ENCODE measurements around the gene CLCC1. TPM values are rescaled to one million over a fixed set of nuclear protein-coding genes. Genes with fewer than 3 reads are reported as not detected.

Gene CLCC1
- total and polyA plus RNA-seq, 4 donors: 11.6 to 39.3 (median 15.3) TPM

GRCh38 chr1:108955111-108955510 lies 8.2 kb downstream of the CLCC1 start:
- no peak overlapping the region for H3K9ac ChIP-seq (ENCODE audit: low read depth in 1 of 2, low read length in 2 of 2)
- peaks cover 0 to 2% (median 0%) of the 10 kb centered on the region in 4 donors for H3K36me3 ChIP-seq (ENCODE audit: control insufficient read depth in 4 of 4, insufficient read depth in 3 of 4, low read depth in 1 of 4, low read length in 3 of 4)
- WGBS: 97% methylated on average over 3 of the region's 3 CpGs
- H3K27ac ChIP-seq (ENCODE audit: low read depth in 1 of 2, low read length in 2 of 2): no peak overlapping the region
- TF ChIP-seq FOXA2 (IDR thresholded peaks at IDR 0.05): no peak
- TF ChIP-seq RXRA (IDR thresholded peaks at IDR 0.05): no peak
- no peak for TF ChIP-seq SP1 (IDR thresholded peaks at IDR 0.05)
- no peak for TF ChIP-seq NR2F2 (IDR thresholded peaks at IDR 0.05)
- TF ChIP-seq FOXA1 (IDR thresholded peaks at IDR 0.05): no peak
- TF ChIP-seq EGR1 (IDR thresholded peaks at IDR 0.05; ENCODE audit: low read depth in 2 of 2): no peak
- TF ChIP-seq ZBTB33 (IDR thresholded peaks at IDR 0.05): no peak
- TF ChIP-seq RAD21 (IDR thresholded peaks at IDR 0.05): no peak
- no peak for TF ChIP-seq HNF4G (IDR thresholded peaks at IDR 0.05)
- TF ChIP-seq MAX (IDR thresholded peaks at IDR 0.05): no peak
- no peak for TF ChIP-seq YY1 (IDR thresholded peaks at IDR 0.05)
- no peak for TF ChIP-seq ATF3 (IDR thresholded peaks at IDR 0.05)
- DNase-seq (ENCODE audit: low spot score): no peak
- no peak overlapping the region for H3K4me3 ChIP-seq (ENCODE audit: low read depth in 1 of 3, low read length in 3 of 3)
- no peaks in the 10 kb centered on the region for H3K27me3 ChIP-seq (ENCODE audit: control insufficient read depth in 4 of 4, insufficient read depth in 4 of 4, low read length in 3 of 4)
- no peaks in the 10 kb centered on the region for H3K9me3 ChIP-seq (ENCODE audit: control insufficient read depth in 4 of 4, low read length in 3 of 4)
- H3K4me1 ChIP-seq (ENCODE audit: control insufficient read depth in 4 of 4, insufficient read depth in 4 of 4, low read length in 3 of 4): no peaks in the 10 kb centered on the region

GRCh38 chr1:108953452-108953851 lies 9.8 kb downstream of the CLCC1 start:
- Histone ChIP-seq H3K27me3 (ENCODE audit: control insufficient read depth in 4 of 4, insufficient read depth in 4 of 4, low read length in 3 of 4) (no peaks in the 10 kb centered on the region), H3K36me3 (ENCODE audit: control insufficient read depth in 4 of 4, insufficient read depth in 3 of 4, low read depth in 1 of 4, low read length in 3 of 4) (no peaks in the 10 kb centered on the region), H3K4me3 (ENCODE audit: low read depth in 1 of 3, low read length in 3 of 3) (no peak overlapping the region), H3K9ac (ENCODE audit: low read depth in 1 of 2, low read length in 2 of 2) (no peak overlapping the region), H3K9me3 (ENCODE audit: control insufficient read depth in 4 of 4, low read length in 3 of 4) (no peaks in the 10 kb centered on the region), H3K4me1 (ENCODE audit: control insufficient read depth in 4 of 4, insufficient read depth in 4 of 4, low read length in 3 of 4) (no peaks in the 10 kb centered on the region), H3K27ac (ENCODE audit: low read depth in 1 of 2, low read length in 2 of 2) (no peak overlapping the region)
- TF ChIP-seq EGR1 (IDR thresholded peaks at IDR 0.05; ENCODE audit: low read depth in 2 of 2) (no peak), GABPA (IDR thresholded peaks at IDR 0.05 in 1 of 2, conservative IDR thresholded peaks at IDR 0.05 in 1 of 2) (no peak)
- 73% methylated on average over 6 of the region's 6 CpGs for WGBS
- no peak for DNase-seq (ENCODE audit: low spot score)

- Histone ChIP-seq H3K9ac (ENCODE audit: low read depth in 1 of 2, low read length in 2 of 2) (no peak overlapping the region), H3K27me3 (ENCODE audit: control insufficient read depth in 4 of 4, insufficient read depth in 4 of 4, low read length in 3 of 4) (no peaks in the 10 kb centered on the region), H3K4me1 (ENCODE audit: control insufficient read depth in 4 of 4, insufficient read depth in 4 of 4, low read length in 3 of 4) (no peaks in the 10 kb centered on the region), H3K4me3 (ENCODE audit: low read depth in 1 of 3, low read length in 3 of 3) (no peak overlapping the region), H3K27ac (ENCODE audit: low read depth in 1 of 2, low read length in 2 of 2) (no peak overlapping the region), H3K36me3 (ENCODE audit: control insufficient read depth in 4 of 4, insufficient read depth in 3 of 4, low read depth in 1 of 4, low read length in 3 of 4) (peaks cover 0 to 3% (median 2%) of the 10 kb centered on the region in 4 donors), H3K9me3 (ENCODE audit: control insufficient read depth in 4 of 4, low read length in 3 of 4) (no peaks in the 10 kb centered on the region)
- DNase-seq (ENCODE audit: low spot score): no peak
- whole genome bisulfite sequencing: 97% methylated on average over 3 of the region's 3 CpGs
- TF ChIP-seq HNF4A (conservative IDR thresholded peaks at IDR 0.05): no peak
- TF ChIP-seq MAX (IDR thresholded peaks at IDR 0.05): no peak
- TF ChIP-seq GABPA (IDR thresholded peaks at IDR 0.05 in 1 of 2, conservative IDR thresholded peaks at IDR 0.05 in 1 of 2): no peak
Measured at GRCh38 chr1:108951242-108951641, 12.0 kb downstream of the CLCC1 start.

Data from liver (tissue), 9 donors.